HL-60 (cell line): Measurements from ENCODE around the gene AMPD2.

Source experiments
- DNase-seq, 2 experiments: peaks; one replicate each; pipeline ENCODE4 v3.0.0-alpha.2; 2010 to 2020; ENCODE audit warnings: low read depth in 1 of 2, low spot score in 1 of 2
- H3K27ac ChIP-seq: fragments of 250-450 bp; sonication (Bioruptor Pico); replicated peaks from 2 replicates; pipeline ENCODE4 v1.5.1; 2020; ENCODE audit warnings: mild to moderate bottlenecking, moderate library complexity
- H3K27me3 ChIP-seq: fragments of 250-450 bp; sonication (Bioruptor Pico); 2 replicates; pipeline ENCODE4 v1.5.1; 2021; ENCODE audit warnings: mild to moderate bottlenecking, moderate library complexity; ENCODE audit not compliant: insufficient read depth, poor library complexity, severe bottlenecking
- H3K4me3 ChIP-seq: replicated peaks from 2 replicates; pipeline ENCODE4 v1.5.1; 2011; ENCODE audit warnings: mild to moderate bottlenecking, control low read depth, low read length; ENCODE audit not compliant: insufficient read depth
- CTCF ChIP-seq: IDR thresholded peaks from one replicate; pipeline ENCODE4 v1.5.1; 2011; ENCODE audit warnings: low read length, control low read depth, inconsistent platforms; ENCODE audit not compliant: insufficient read depth
- GABPA ChIP-seq: IDR thresholded peaks from 2 replicates; pipeline ENCODE4 v1.6.1; 2012; ENCODE audit warnings: low read depth
- POLR2AphosphoS5 ChIP-seq: IDR thresholded peaks from 2 replicates; pipeline ENCODE4 v1.6.1; 2012; ENCODE audit warnings: low read depth
- REST ChIP-seq: IDR thresholded peaks from 2 replicates; pipeline ENCODE4 v1.6.1; 2012; ENCODE audit warnings: low read depth; ENCODE audit not compliant: insufficient replicate concordance
- SPI1 ChIP-seq: IDR thresholded peaks from 2 replicates; pipeline ENCODE4 v1.6.1; 2012; ENCODE audit warnings: low read depth, mild to moderate bottlenecking, borderline replicate concordance

AMPD2 gene

GRCh38 chr1:109609881-109610280 lies 9.8 kb upstream of the AMPD2 start:
- H3K27me3 ChIP-seq = no peaks in the 10 kb centered on the region
- DNase-seq = no peak
- TF ChIP-seq CTCF = no peak
- TF ChIP-seq GABPA = no peak
- TF ChIP-seq POLR2AphosphoS5 = no peak
- TF ChIP-seq SPI1 = no peak
- TF ChIP-seq REST = no peak
- no peak overlapping the region for H3K27ac ChIP-seq
- H3K4me3 ChIP-seq = no peak overlapping the region

- Histone ChIP-seq H3K4me3 (no peak overlapping the region), H3K27ac (no peak overlapping the region), H3K27me3 (no peaks in the 10 kb centered on the region)
- no peak for DNase-seq
- TF ChIP-seq CTCF (no peak), GABPA (no peak), SPI1 (no peak), REST (no peak), POLR2AphosphoS5 (no peak)
These were observed 8.9 kb upstream of the AMPD2 start for GRCh38 chr1:109610609-109611307.

- Histone ChIP-seq H3K4me3 (no peak overlapping the region), H3K27ac (no peak overlapping the region)
- TF ChIP-seq CTCF (no peak), REST (no peak), POLR2AphosphoS5 (no peak), SPI1 (no peak), GABPA (no peak)
These were observed 8.2 kb upstream of the AMPD2 start for GRCh38 chr1:109611308-109611990.

More at GRCh38 chr1:109611308-109611990, 8.2 kb upstream of the AMPD2 start:
- H3K27me3 ChIP-seq = no peaks in the 10 kb centered on the region
- no peak for DNase-seq
